ENCODE results near the gene ASRGL1.
A peak's percentile ranks its signal among the peaks of the same experiment; 100 is the strongest.

The ASRGL1 gene

GRCh38 chr11:62337303-62338181 is at the start of gene ASRGL1:
Gene ASRGL1, plus strand, starts transcription at chr11:62337448. Its CDS starts 530 bp downstream, at chr11:62337978.
- POLR2A ChIA-PET = interaction anchor here (0.7 to 1.4 kb wide), 5 partner anchors 9 to 368 kb away, joined by 3 to 7 read pairs (median 5); no protein-coding TSS in a partner anchor
- TF ChIP-seq CTBP1 (IDR thresholded peaks at IDR 0.05; ENCODE audit: borderline replicate concordance) = no peak
- TF ChIP-seq FOXK2 (IDR thresholded peaks at IDR 0.05) = no peak
- TF ChIP-seq FOXM1 (IDR thresholded peaks at IDR 0.05; ENCODE audit: borderline replicate concordance) = no peak
- no peak for TF ChIP-seq FOXA1 (IDR thresholded peaks at IDR 0.05)
- no peak for TF ChIP-seq HDGF (IDR thresholded peaks at IDR 0.05; ENCODE audit: borderline replicate concordance)
- peak; percentile 74 for TF ChIP-seq L3MBTL2 (conservative IDR thresholded peaks at IDR 0.05)
- CTCF ChIA-PET = interaction anchor here (1.0 to 1.3 kb wide), 2 partner anchors 9 to 23 kb away, joined by 3 read pairs; no protein-coding TSS in a partner anchor
- DNase-seq (ENCODE audit: extremely low spot score) = peak; percentile 80

DNA sequence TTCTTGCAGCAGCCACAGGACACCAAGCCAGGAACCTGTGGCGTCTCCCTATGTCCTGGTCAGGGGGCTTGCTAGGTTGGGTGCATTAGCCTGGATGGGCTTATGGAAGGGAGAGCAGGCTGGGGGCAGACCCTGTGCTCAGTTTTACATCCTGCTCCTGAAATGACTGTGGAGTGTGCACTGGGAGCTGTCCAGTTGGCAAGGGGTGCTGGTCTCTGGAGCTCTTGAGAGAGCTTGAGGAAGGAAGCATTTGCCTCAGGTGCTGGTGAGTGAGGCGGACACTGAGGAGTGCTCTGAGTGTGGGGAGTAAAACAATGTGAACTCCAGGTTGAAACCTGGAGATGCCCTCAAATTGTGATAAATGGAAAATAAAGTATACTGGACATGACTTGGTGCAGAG is 41.7 kb upstream of the ASRGL1 start:
- CTCF ChIA-PET = no interaction called here
- no peak for DNase-seq (ENCODE audit: extremely low spot score)
- POLR2A ChIA-PET = no interaction called here
- no peak for TF ChIP-seq BHLHE40 (IDR thresholded peaks at IDR 0.05; ENCODE audit: borderline replicate concordance)
- no peak for TF ChIP-seq LEF1 (IDR thresholded peaks at IDR 0.05; ENCODE audit: borderline replicate concordance)
- no peak for TF ChIP-seq ELF4 (IDR thresholded peaks at IDR 0.05)
- TF ChIP-seq FOXM1 (IDR thresholded peaks at IDR 0.05; ENCODE audit: borderline replicate concordance) = no peak
- TF ChIP-seq PKNOX1 (IDR thresholded peaks at IDR 0.05) = no peak
- no peak for TF ChIP-seq ZNF384 (IDR thresholded peaks at IDR 0.05)
- no peak for TF ChIP-seq FOXK2 (IDR thresholded peaks at IDR 0.05)
- no peak for TF ChIP-seq FOXA1 (IDR thresholded peaks at IDR 0.05)
- no peak for TF ChIP-seq ARNT (IDR thresholded peaks at IDR 0.05)
- no peak for TF ChIP-seq TARDBP (IDR thresholded peaks at IDR 0.05)

GRCh38 chr11:62298975-62299374 is 38.3 kb upstream of the ASRGL1 start, which contains the start of gene SCGB1D4:
Gene SCGB1D4, minus strand, starts transcription at chr11:62299075. Its CDS starts 65 bp downstream, at chr11:62299010.
- DNase-seq (ENCODE audit: extremely low spot score) = no peak
- no peak for TF ChIP-seq FOXA1 (IDR thresholded peaks at IDR 0.05)
- TF ChIP-seq CTBP1 (IDR thresholded peaks at IDR 0.05; ENCODE audit: borderline replicate concordance) = no peak
- no peak for TF ChIP-seq L3MBTL2 (conservative IDR thresholded peaks at IDR 0.05)
- TF ChIP-seq FOXK2 (IDR thresholded peaks at IDR 0.05) = no peak
- TF ChIP-seq FOXM1 (IDR thresholded peaks at IDR 0.05; ENCODE audit: borderline replicate concordance) = no peak
- TF ChIP-seq PKNOX1 (IDR thresholded peaks at IDR 0.05) = no peak
- no peak for TF ChIP-seq SP1 (IDR thresholded peaks at IDR 0.05)
- TF ChIP-seq SUZ12 (IDR thresholded peaks at IDR 0.05) = no peak
- TF ChIP-seq HDGF (IDR thresholded peaks at IDR 0.05; ENCODE audit: borderline replicate concordance) = no peak
- no peak for TF ChIP-seq NFRKB (IDR thresholded peaks at IDR 0.05)
- TF ChIP-seq ZNF384 (IDR thresholded peaks at IDR 0.05) = no peak
- TF ChIP-seq LEF1 (IDR thresholded peaks at IDR 0.05; ENCODE audit: borderline replicate concordance) = no peak
- no peak for TF ChIP-seq TARDBP (IDR thresholded peaks at IDR 0.05)
- TF ChIP-seq BHLHE40 (IDR thresholded peaks at IDR 0.05; ENCODE audit: borderline replicate concordance) = no peak
- TF ChIP-seq ARNT (IDR thresholded peaks at IDR 0.05) = no peak
- no peak for TF ChIP-seq ELF4 (IDR thresholded peaks at IDR 0.05)
- ChIA-PET POLR2A (no interaction called here), CTCF (interaction anchor here (1.0 to 1.8 kb wide), 2 partner anchors 8 to 12 kb away, joined by 3 to 5 read pairs; no protein-coding TSS in a partner anchor)

DNA sequence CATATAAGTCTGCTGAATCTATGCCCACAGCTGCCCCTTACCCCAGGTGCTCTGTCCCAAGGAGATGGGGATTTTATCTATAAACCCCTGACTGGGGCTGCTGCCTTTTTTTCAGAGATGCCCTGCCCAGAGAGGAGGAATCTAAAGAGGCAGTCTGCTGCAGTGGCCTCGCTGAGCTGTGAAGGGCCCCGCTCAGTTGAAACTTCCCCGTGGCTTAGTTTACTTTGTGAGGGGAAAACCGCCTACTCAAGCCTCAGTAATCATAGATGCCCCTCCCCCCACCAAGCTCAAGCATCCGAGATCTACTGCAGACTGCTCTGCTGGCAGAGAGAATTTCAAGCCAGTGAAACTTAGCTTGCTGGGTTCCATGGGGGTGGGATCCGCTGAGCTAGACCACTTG is 31.0 kb upstream of the ASRGL1 start:
- ChIA-PET CTCF (no interaction called here), POLR2A (no interaction called here)
- no peak for DNase-seq (ENCODE audit: extremely low spot score)
- no peak for TF ChIP-seq CTBP1 (IDR thresholded peaks at IDR 0.05; ENCODE audit: borderline replicate concordance)
- TF ChIP-seq PKNOX1 (IDR thresholded peaks at IDR 0.05) = no peak
- no peak for TF ChIP-seq FOXK2 (IDR thresholded peaks at IDR 0.05)
- TF ChIP-seq SUZ12 (IDR thresholded peaks at IDR 0.05) = no peak
- TF ChIP-seq FOXM1 (IDR thresholded peaks at IDR 0.05; ENCODE audit: borderline replicate concordance) = no peak
- no peak for TF ChIP-seq NFRKB (IDR thresholded peaks at IDR 0.05)
- TF ChIP-seq ARNT (IDR thresholded peaks at IDR 0.05) = no peak
- TF ChIP-seq SP1 (IDR thresholded peaks at IDR 0.05) = no peak
- no peak for TF ChIP-seq ZNF384 (IDR thresholded peaks at IDR 0.05)
- TF ChIP-seq LEF1 (IDR thresholded peaks at IDR 0.05; ENCODE audit: borderline replicate concordance) = no peak
- no peak for TF ChIP-seq ELF4 (IDR thresholded peaks at IDR 0.05)
- TF ChIP-seq BHLHE40 (IDR thresholded peaks at IDR 0.05; ENCODE audit: borderline replicate concordance) = no peak
- no peak for TF ChIP-seq HDGF (IDR thresholded peaks at IDR 0.05; ENCODE audit: borderline replicate concordance)

DNA sequence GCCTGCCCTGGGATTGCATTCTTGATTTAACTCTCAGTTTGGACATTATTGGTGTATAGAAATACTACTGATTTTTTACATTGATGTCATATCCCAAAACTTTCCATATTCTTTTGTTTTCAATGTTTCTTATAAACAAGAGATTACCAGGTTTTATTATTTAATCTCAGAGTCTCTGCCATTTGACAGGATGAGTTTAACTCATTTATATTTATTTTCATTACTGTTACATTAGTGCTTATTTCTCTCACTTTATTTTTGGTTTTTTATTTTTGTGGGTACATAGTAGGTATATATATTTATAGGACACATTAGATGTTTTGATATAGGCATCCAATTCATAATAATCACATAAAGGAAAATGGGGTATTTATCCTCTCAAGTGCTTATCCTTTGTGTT is 29.3 kb upstream of the ASRGL1 start:
- DNase-seq (ENCODE audit: extremely low spot score) = no peak
- CTCF ChIA-PET = no interaction called here
- POLR2A ChIA-PET = no interaction called here
- no peak for TF ChIP-seq BHLHE40 (IDR thresholded peaks at IDR 0.05; ENCODE audit: borderline replicate concordance)
- TF ChIP-seq FOXK2 (IDR thresholded peaks at IDR 0.05) = no peak

DNA sequence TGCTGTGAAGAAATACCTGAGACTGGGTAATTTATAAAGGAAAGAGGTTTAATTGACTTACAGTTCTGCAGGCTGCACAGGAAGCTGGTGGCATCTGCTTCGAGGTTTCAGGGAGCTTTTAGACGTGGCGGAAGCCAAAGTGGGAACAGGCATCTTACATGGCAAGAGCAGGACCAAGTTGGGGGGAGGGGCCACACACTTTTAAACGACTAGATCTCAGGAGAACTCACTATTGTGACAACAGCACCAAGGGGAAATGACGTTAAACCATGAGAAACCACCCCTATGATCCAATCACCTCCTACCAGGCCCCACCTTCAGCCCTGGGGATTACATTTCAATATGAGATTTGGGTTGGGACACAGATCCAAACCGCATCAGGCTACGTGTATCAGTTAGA is 27.3 kb upstream of the ASRGL1 start:
- POLR2A ChIA-PET = interaction anchor here (1.6 kb wide), 1 partner anchor 35 kb away, joined by 3 read pairs; no protein-coding TSS in a partner anchor
- no peak for DNase-seq (ENCODE audit: extremely low spot score)
- CTCF ChIA-PET = no interaction called here
- no peak for TF ChIP-seq ELF4 (IDR thresholded peaks at IDR 0.05)
- no peak for TF ChIP-seq CTBP1 (IDR thresholded peaks at IDR 0.05; ENCODE audit: borderline replicate concordance)
- TF ChIP-seq SUZ12 (IDR thresholded peaks at IDR 0.05) = no peak
- no peak for TF ChIP-seq SP1 (IDR thresholded peaks at IDR 0.05)
- no peak for TF ChIP-seq ARNT (IDR thresholded peaks at IDR 0.05)
- TF ChIP-seq NFRKB (IDR thresholded peaks at IDR 0.05) = no peak
- TF ChIP-seq BHLHE40 (IDR thresholded peaks at IDR 0.05; ENCODE audit: borderline replicate concordance) = no peak
- TF ChIP-seq L3MBTL2 (conservative IDR thresholded peaks at IDR 0.05) = no peak
- no peak for TF ChIP-seq FOXA1 (IDR thresholded peaks at IDR 0.05)
- TF ChIP-seq PKNOX1 (IDR thresholded peaks at IDR 0.05) = no peak
- no peak for TF ChIP-seq FOXM1 (IDR thresholded peaks at IDR 0.05; ENCODE audit: borderline replicate concordance)
- TF ChIP-seq TARDBP (IDR thresholded peaks at IDR 0.05) = no peak
- no peak for TF ChIP-seq FOXK2 (IDR thresholded peaks at IDR 0.05)
- no peak for TF ChIP-seq ZNF384 (IDR thresholded peaks at IDR 0.05)
